Inflammatory macrophage treated with lipopolysaccharide for 4 hours (primary cell): ENCODE data around the gene TAPT1.

ENCODE experiments used
- DNase-seq: peaks from one replicate; pipeline ENCODE4 v3.0.0-alpha.2; 2020

The TAPT1 gene

DNA sequence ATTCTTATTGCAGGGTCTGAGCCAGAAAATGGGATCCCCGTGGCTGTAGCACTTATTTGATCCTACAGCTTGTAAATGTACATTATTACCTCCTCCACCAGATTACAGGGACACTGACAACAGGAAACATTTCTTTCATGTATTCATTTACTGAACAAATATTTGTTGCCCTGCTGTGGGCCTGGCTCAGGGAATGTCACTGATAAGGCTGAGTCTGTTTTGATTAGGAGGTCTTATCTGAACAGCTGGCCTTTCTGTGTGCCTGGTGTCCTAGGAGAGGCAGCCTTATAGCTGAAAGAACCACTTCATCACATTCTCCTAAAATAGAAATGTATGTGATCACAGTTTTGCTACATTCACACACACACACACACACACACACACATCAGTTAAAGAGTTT lies 96.9 kb downstream of the TAPT1 start:
- DNase-seq: no peak

DNA sequence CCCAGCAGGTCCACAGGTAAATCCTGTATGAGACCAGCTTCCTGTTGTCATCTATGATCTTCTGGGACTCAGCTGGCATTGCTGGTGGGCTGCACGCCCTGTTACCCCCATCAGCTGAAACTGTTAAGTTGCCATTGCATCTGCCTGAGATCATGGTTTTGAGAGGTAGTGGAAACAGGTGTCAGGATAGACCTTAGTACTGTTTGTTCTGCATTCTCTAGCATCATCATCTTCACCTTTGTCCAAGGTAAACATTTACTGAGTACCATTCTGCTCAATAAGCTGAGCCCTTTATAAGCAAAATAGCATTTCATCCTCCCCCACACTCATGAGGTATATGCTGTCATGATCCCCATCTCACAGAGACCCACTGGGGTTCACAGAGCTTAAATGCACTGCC lies 99.6 kb downstream of the TAPT1 start:
- no peak for DNase-seq

DNA sequence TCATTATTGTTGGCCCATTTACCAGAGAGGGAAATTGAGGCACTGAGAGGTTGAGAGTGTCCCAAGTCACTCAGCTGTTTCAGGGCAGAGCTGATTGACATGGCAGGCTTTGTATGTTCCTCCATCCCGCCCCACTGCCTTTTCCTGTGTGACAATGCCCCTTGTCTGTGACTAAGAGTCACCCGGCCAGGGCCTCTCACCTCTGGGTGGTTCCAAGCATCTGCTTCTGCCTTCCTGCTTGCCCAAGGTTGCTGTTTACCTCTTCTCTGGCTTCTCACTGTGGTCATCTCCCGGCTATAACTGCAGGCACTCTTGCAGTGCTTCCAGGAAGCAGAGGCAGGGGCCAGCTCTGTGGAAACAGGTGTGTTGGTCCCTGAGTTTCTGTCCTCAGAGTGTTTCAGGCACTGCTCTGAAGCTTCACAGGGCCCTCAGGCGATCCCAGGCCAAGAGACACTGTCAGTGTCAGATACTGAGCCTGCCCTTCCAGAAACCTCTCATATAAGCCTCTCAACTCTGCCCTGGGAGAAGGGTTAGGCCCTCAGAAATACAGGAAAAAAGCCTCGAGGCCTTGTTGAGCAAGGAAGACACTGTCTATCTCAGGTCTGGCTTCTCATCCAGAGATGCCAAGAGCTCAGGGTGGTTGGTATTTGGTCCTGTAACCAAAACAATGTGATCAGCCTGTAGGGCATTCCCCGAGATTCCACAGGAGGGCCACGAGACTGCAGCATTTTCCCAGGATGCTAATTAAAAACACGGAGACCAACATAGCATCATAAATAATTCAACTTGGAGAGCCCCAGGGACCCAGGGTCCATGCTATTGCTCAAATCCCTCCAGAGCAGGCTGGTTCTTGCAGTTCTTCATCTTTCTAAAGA lies 100.5 kb downstream of the TAPT1 start:
- no peak for DNase-seq

DNA sequence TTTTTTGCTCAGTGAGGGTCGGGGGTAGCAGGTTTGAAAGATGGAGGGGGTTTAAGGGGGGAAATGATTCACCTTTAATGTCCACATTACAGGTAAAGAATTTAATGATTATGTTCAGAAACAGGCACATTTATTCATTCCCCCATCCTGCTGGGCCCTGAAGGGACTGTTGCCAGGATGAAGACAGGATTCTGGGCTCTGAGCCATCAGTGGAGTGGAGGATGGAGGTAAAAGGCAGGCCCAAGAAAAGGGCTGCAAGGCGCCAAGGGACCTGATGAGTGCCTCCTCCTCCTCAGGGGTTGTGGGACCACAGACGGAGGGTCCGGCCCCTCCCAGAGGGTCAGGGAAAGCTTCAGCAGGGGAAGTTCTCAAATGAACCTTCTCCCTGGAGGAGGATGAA lies 102.0 kb downstream of the TAPT1 start:
- DNase-seq: no peak

DNA sequence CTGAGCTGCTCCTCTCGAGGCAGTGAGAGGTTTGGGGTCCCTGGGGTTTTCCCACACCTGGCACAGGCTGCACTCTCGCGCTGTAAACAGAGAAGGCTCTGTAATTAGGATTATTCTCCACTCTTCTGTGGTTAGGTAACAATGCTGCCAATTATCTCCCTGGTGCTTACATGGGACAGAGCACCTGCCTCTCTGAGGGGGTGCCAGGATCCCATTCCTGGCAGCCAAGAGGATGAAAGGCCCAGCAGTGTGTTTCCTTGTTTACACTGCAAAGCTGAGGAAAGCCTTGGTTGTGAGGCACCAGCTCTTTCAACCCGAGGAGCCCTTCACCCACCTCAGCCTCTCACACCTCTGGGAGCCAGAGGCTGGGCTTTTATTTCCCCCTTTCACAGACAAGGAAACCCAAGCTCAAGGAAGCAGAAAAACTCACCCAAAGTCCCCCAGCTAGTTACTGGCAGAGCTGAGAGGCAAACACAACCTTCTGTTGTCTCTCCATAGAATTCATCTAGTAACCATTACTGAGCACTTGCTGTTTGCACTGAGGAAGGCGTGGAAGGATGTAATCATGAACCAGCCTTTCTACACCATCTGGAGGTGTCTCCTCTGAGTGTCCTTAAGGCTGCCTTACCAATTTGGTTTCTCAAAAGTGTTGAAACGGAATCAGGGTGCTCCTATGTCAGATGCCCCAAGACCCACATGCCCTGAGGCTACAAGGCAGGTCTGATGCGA lies 102.8 kb downstream of the TAPT1 start:
- DNase-seq: no peak

DNA sequence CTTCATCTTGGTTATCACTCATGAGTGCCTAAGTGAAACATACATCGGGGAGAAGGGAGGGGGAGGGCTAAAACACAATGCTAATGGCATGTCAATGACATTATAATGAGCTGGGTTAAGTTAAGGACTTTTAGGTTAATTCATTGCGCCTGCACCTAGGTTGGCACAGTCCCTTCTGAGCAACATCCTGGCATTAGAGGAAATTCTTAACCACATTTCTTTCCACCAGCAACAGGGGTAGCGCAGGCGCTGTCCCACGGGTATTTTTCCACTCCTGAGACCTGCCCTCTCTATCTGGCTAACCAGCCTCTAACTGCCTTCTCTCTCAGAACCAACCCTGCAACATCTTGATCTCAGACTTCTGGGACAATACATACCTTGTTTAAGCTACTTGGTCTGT lies 103.5 kb downstream of the TAPT1 start:
- no peak for DNase-seq

DNA sequence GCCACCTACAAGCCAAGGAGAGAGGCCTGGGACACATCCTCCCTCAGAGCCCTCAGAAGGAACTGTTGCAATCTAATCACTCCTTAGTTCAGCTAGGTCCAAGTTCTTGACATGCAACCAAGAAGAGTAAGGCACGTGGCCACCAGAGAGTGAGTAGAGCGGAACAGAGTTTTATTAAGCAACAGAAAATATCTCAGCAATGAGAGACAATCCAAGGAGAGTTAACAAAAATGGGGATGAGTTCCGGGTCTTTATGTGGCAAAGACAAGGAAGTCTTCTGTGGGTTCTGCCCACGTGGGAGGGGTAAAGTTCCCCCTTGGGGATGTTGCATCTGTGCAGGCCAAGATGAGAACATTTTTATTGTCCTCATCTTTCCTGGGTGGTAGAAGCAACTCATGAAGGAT lies 104.0 kb downstream of the TAPT1 start:
- DNase-seq: peak; percentile 63

DNA sequence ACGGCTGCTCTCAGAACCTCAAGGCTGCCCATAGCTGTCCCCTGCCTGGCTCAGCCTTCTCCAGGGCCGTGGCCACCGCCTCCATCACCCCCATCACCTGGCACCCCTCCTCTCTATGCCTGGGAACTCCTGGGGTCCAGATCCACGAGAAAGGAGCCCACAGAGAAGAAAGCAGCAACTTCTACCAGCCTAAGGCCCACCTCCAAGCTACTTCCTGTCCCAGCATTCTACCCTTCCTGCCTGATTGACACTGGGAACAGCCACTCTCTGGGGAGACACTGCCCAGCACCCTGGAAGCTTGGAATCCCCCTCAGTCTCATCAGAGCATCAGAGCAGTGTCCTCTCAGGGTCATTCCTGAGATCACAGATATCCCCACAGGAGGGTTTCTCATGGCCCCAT lies 105.6 kb downstream of the TAPT1 start:
- no peak for DNase-seq

DNA sequence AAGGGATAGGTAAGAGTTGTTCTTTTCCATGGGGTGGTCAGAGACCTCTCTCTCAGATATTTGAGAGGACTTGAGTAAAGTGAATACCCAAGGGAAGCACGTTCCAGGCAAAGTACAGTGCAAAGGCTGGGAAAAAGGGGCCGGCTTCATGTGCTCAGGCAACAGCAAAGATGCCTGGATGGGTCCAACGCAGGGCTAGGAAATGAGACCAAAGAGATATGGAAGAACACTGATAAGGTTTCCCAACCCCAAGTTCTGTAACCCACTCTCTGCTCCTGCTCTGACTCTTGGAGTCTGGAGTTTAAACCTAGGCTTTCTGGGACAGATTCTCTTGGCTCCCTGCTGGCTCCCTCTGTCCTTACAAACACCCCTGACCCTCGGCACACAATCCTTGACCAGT lies 106.3 kb downstream of the TAPT1 start:
- no peak for DNase-seq

DNA sequence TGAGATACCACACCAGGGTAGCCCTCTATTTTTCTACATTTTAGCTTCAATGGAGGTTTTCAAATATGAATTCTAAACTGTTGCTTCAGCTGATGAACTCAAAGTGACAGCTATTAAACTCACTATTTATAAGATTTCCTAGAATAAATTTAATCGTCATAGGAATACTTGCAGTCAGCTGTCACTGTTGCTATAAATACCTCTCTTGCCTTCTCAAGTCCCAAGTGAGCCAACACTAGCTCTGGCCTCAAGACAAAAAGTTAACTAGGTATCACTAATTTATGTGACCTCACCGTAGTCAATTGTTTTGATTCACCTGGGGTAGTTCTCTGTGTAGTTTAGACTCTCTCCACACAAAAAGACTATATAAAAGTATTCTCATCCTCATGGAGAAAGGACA lies 108.2 kb downstream of the TAPT1 start:
- no peak for DNase-seq

DNA sequence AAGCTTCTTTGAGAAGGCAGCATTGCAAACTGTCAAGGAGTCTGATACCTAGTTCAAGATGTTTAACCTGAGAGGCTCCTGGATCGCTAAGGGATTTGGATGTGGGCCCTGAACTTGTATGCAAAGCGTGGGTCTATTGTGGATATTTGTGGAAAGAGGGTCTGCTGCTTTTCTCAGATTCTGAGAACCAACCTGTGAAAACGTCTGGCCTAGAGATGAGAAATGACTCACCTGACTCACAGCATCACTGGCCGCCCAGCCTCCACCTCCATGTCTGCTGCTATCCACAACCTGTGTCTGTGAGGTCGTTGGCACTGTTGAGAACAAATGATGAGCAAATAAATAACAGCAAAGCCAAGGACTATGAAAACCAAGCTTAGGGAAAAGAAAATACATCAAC lies 109.1 kb downstream of the TAPT1 start:
- DNase-seq: no peak

DNA sequence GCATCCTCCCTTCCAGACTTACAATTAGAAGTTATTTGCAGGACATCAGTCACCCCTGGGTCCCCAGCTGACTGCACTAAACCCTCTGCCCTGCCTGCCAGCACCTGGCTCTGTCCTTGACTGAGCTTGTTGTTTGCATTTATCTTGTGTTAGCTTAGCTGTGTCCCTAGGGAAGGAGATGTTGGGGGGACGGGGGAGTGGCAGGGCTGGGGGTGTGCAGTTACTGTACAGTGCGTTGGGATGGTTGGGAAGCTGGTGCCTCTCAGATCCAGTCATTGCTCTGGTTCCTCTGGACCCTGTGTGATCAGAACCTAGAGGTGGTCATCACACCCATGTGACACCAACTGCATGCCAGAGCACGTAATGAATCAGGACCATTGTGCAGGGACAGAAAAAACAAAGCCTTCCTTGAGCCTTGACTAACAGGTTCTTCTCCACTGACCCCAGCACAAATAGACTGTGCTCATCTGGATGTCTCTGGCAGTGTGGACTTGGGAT lies 109.7 kb downstream of the TAPT1 start:
- DNase-seq: no peak

DNA sequence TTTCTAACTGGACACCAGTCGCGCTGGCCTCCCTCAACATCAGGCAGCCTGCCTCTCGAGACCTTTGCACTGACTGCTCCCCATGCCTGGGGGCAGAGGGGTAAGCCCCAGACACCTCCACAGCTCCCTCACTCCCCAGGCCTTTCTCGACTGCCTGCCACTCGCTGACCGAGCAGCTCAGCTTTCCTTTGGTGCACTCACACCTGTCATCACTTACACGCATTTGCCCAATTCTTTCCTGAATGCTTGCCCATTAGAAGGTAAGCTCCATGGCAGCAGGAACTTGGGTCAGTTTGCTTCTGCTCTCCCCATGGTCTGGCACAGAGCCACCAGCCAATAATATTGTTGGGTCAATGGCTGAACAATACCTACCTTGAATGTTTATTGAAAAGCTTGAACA lies 110.3 kb downstream of the TAPT1 start:
- no peak for DNase-seq

DNA sequence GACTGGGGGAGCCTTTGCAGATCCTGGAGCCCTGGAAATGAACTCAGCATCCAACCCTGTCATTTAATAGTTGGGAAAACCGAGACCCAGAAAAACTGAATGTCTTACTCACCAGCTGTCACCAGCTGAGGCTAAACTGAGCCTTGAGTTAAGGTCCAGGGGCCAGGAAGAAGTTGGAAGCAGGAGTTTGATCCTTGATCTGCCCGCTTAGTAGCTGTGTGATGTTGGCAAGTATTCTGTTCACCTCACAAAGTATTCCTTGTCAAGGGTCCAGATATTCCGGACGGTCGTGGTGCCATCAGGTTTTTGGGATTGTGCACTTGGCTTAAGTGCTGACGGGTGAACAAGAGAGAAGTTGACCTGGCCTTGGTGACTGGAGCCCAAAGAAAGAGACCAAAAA lies 111.7 kb downstream of the TAPT1 start:
- DNase-seq: no peak

DNA sequence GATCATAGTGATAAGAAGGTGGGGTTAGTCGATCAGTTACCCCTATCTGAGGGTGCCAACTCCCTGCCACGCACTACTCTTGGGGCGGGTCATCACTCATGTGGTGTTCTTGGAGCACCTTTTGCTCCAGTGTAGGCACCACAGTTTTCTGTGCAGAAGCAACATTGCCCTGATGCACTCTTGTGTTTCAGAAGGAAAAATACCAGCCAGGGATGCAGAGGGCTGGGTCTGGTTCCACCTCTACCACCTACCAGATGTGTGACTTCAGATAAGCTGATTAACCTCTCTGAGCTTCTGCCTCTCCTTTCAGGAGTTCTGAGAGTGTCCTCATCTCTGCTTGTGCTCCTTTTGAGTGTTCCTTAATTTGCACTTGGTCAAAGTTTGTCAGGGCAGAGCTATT lies 112.5 kb downstream of the TAPT1 start:
- DNase-seq: no peak

DNA sequence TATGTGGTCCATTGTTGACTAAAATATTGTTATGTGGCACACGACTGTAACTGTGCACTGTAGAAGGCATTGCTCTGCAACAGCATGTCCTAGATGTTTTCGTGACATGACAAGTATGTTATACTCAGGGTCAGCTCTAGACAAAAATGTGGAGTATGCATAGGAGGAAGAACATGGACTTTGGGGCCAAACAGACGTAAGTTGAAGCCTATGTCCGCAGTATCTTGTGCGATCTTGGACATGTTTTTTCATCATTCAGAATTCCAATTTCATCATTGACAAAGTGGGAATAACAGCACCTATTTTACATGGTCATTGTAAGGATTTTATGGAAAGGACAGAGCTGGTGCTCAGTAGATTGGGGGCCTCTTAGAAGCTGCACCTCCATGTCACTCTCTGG lies 114.7 kb downstream of the TAPT1 start:
- no peak for DNase-seq

DNA sequence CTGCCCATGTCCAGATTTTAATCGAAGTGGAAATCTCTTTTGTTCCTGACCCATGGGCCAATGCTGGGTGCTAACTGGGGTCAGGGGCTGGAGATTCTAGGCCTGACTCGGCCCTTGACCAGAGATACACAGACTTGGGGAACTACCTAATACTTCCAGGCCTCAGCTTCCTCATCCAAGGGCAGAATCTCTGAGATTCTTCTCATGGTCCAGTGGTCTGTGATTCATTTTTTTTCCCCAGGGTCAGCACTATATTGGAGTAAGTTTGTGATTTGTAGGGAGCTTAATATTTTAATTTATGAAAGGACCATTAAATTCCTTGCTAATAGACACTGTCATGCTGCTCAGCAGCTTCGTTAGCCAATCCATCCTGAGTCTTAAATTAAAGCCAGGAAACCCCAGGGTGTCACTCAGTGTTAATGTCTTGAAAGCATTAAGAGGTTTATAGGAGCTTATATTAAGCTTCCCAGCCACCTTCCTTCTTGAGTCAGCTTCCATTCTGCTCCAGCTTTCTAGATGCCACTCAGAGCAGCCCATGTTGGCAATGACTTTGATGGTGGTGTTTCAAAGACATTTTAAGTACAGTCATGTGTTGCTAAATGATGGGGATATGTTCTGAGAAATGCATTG lies 115.5 kb downstream of the TAPT1 start:
- DNase-seq: no peak
